Measurements from ENCODE around the gene SNRPA. TPM values are rescaled to one million over a fixed set of nuclear protein-coding genes. Genes with fewer than 3 reads are reported as not detected.
A peak's percentile ranks its signal among the peaks of the same experiment; 100 is the strongest.

The SNRPA gene
- total RNA-seq, 1 donor from 2014 or later: 112 TPM

- Histone ChIP-seq H3K36me3 (no peaks in the 10 kb centered on the region), H3K79me2 (ENCODE audit: low read depth) (peaks cover 55% of the 10 kb centered on the region), H4K20me1 (ENCODE audit: low read depth) (peaks cover 78% of the 10 kb centered on the region), H3K9ac (no peak overlapping the region), H3K9me3 (ENCODE audit: low read depth) (no peaks in the 10 kb centered on the region), H3K27ac (no peak overlapping the region), H3F3A (ENCODE audit: low read depth) (peaks cover 44% of the 10 kb centered on the region), H3K4me3 (no peak overlapping the region), H3K4me1 (peaks cover 30% of the 10 kb centered on the region), H3K4me2 (peak overlapping the region; percentile 36), H3K27me3 (peaks cover 10% of the 10 kb centered on the region), H2AFZ (replicated peaks) (no peak overlapping the region)
- peaks cover 69% of the 10 kb centered on the region for H3K4me1 Mint-ChIP-seq
- peak; percentile 51 for DNase-seq (ENCODE audit: low spot score)
- no peaks in the 10 kb centered on the region for H3K9me3 Mint-ChIP-seq
- peaks cover 16% of the 10 kb centered on the region for H3K36me3 Mint-ChIP-seq
- peaks cover 16% of the 10 kb centered on the region for H3K27me3 Mint-ChIP-seq (ENCODE audit: insufficient read depth, low read depth)
- peak overlapping the region; percentile 81 for H3K4me3 Mint-ChIP-seq
- TF ChIP-seq CTCF (IDR thresholded peaks at IDR 0.05): peak; percentile 44
- no peak for TF ChIP-seq EZH2phosphoT487 (IDR thresholded peaks at IDR 0.05)
- no peak for TF ChIP-seq EZH2 (IDR thresholded peaks at IDR 0.05)
- H3K27ac Mint-ChIP-seq: no peak overlapping the region
Observed at GRCh38 chr19:40807147-40808020, 56.4 kb downstream of the SNRPA start.

GRCh38 chr19:40808021-40808325 lies 57.0 kb downstream of the SNRPA start:
- DNase-seq (ENCODE audit: low spot score): no peak
- Mint-ChIP-seq H3K9me3 (no peaks in the 10 kb centered on the region), H3K4me3 (no peak overlapping the region), H3K4me1 (peaks cover 69% of the 10 kb centered on the region), H3K27ac (no peak overlapping the region), H3K27me3 (ENCODE audit: insufficient read depth, low read depth) (peaks cover 15% of the 10 kb centered on the region), H3K36me3 (peaks cover 15% of the 10 kb centered on the region)
- Histone ChIP-seq H3K4me1 (peaks cover 26% of the 10 kb centered on the region), H4K20me1 (ENCODE audit: low read depth) (peaks cover 72% of the 10 kb centered on the region), H3F3A (ENCODE audit: low read depth) (peaks cover 44% of the 10 kb centered on the region), H3K36me3 (no peaks in the 10 kb centered on the region), H3K79me2 (ENCODE audit: low read depth) (peaks cover 49% of the 10 kb centered on the region), H3K9me3 (ENCODE audit: low read depth) (no peaks in the 10 kb centered on the region), H3K4me3 (no peak overlapping the region), H3K27me3 (peaks cover 16% of the 10 kb centered on the region), H3K4me2 (no peak overlapping the region), H3K27ac (no peak overlapping the region), H3K9ac (no peak overlapping the region), H2AFZ (replicated peaks) (no peak overlapping the region)
- no peak for TF ChIP-seq EZH2phosphoT487 (IDR thresholded peaks at IDR 0.05)
- TF ChIP-seq CTCF (IDR thresholded peaks at IDR 0.05): no peak
- no peak for TF ChIP-seq EZH2 (IDR thresholded peaks at IDR 0.05)

GRCh38 chr19:40808497-40808896 lies 57.5 kb downstream of the SNRPA start:
- Mint-ChIP-seq H3K4me1 (peaks cover 66% of the 10 kb centered on the region), H3K9me3 (no peaks in the 10 kb centered on the region), H3K36me3 (peaks cover 13% of the 10 kb centered on the region), H3K27me3 (ENCODE audit: insufficient read depth, low read depth) (peaks cover 13% of the 10 kb centered on the region), H3K4me3 (no peak overlapping the region), H3K27ac (no peak overlapping the region)
- Histone ChIP-seq H3K27me3 (peaks cover 19% of the 10 kb centered on the region), H2AFZ (replicated peaks) (no peak overlapping the region), H3K36me3 (no peaks in the 10 kb centered on the region), H3K4me1 (peaks cover 24% of the 10 kb centered on the region), H3K9me3 (ENCODE audit: low read depth) (no peaks in the 10 kb centered on the region), H3F3A (ENCODE audit: low read depth) (peaks cover 44% of the 10 kb centered on the region), H3K27ac (no peak overlapping the region), H3K79me2 (ENCODE audit: low read depth) (peaks cover 44% of the 10 kb centered on the region), H3K9ac (no peak overlapping the region), H3K4me3 (no peak overlapping the region), H4K20me1 (ENCODE audit: low read depth) (peaks cover 67% of the 10 kb centered on the region), H3K4me2 (no peak overlapping the region)
- no peak for DNase-seq (ENCODE audit: low spot score)
- TF ChIP-seq EZH2phosphoT487 (IDR thresholded peaks at IDR 0.05): no peak
- no peak for TF ChIP-seq EZH2 (IDR thresholded peaks at IDR 0.05)
- no peak for TF ChIP-seq CTCF (IDR thresholded peaks at IDR 0.05)
